Vagina (tissue), 2 donors: ENCODE data around the gene MAP4K4.

Experiments
- POLR2A ChIP-seq, 2 donors: fragments of 450-650 bp; IDR thresholded peaks; one replicate each; pipeline ENCODE4 v1.6.1; 2017; ENCODE audit warnings: antibody characterized with exemption in 2 of 2, mild to moderate bottlenecking in 2 of 2, moderate library complexity in 2 of 2
- POLR2AphosphoS5 ChIP-seq, 2 donors: sonication (generic); formaldehyde crosslinking; IDR thresholded peaks; one replicate each; pipeline ENCODE4 v1.9.0; 2017; ENCODE audit warnings: antibody characterized with exemption in 2 of 2, mild to moderate bottlenecking in 2 of 2, low read depth in 1 of 2; ENCODE audit not compliant: insufficient read depth in 1 of 2
- TF ChIP-seq, protein P1 (sequence below), 3 experiments: fragments of 450-650 bp in 2 of 3; fragments of 200-600 bp in 1 of 3; sonication (generic) in 1 of 3; IDR thresholded peaks; one replicate each; pipeline ENCODE4 v1.5.1; 2017 to 2019; ENCODE audit warnings: antibody characterized with exemption in 3 of 3, mild to moderate bottlenecking in 2 of 3, moderate library complexity in 2 of 3

- TF ChIP-seq, protein P1, sequence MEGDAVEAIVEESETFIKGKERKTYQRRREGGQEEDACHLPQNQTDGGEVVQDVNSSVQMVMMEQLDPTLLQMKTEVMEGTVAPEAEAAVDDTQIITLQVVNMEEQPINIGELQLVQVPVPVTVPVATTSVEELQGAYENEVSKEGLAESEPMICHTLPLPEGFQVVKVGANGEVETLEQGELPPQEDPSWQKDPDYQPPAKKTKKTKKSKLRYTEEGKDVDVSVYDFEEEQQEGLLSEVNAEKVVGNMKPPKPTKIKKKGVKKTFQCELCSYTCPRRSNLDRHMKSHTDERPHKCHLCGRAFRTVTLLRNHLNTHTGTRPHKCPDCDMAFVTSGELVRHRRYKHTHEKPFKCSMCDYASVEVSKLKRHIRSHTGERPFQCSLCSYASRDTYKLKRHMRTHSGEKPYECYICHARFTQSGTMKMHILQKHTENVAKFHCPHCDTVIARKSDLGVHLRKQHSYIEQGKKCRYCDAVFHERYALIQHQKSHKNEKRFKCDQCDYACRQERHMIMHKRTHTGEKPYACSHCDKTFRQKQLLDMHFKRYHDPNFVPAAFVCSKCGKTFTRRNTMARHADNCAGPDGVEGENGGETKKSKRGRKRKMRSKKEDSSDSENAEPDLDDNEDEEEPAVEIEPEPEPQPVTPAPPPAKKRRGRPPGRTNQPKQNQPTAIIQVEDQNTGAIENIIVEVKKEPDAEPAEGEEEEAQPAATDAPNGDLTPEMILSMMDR (IDR thresholded peaks at IDR 0.05), result no peak
- TF ChIP-seq POLR2AphosphoS5 (IDR thresholded peaks at IDR 0.05; ENCODE audit: insufficient read depth in 1 of 2, low read depth in 1 of 2) (no peak), POLR2A (IDR thresholded peaks at IDR 0.05) (no peak)
Observed at GRCh38 chr2:101803128-101803527, 105.6 kb downstream of the MAP4K4 start.
